NCI-H1417 (cell line): ENCODE results near the gene MRTFA.

Experiments used
- DNase-seq, 3 experiments: peaks; one replicate each; lab custom pipeline; 2025; lab: John Stamatoyannopoulos, UW

The MRTFA gene

GRCh38 chr22:40463683-40464082 is 172.8 kb downstream of the MRTFA start:
- DNase-seq: no peak

GRCh38 chr22:40463017-40463631 is 173.4 kb downstream of the MRTFA start:
- no peak for DNase-seq

- DNase-seq: no peak
Measured at GRCh38 chr22:40462195-40462984, 174.1 kb downstream of the MRTFA start.

- no peak for DNase-seq
Measured at GRCh38 chr22:40453671-40454070, 182.8 kb downstream of the MRTFA start.

- peak in 2 of 3 experiments; percentile 31 to 58 for DNase-seq
Measured at GRCh38 chr22:40452730-40453487, 183.6 kb downstream of the MRTFA start.

- no peak for DNase-seq
Measured at GRCh38 chr22:40451210-40451609, 185.3 kb downstream of the MRTFA start.

GRCh38 chr22:40450616-40451015 is 185.9 kb downstream of the MRTFA start:
- DNase-seq: no peak

- DNase-seq: no peak
Measured at GRCh38 chr22:40449676-40450035, 186.9 kb downstream of the MRTFA start.

GRCh38 chr22:40446203-40446602 is 190.3 kb downstream of the MRTFA start:
- DNase-seq: no peak

GRCh38 chr22:40444178-40444831 is 192.2 kb downstream of the MRTFA start:
- no peak for DNase-seq

GRCh38 chr22:40443732-40444131 is 192.8 kb downstream of the MRTFA start:
- DNase-seq: no peak

- no peak for DNase-seq
Measured at GRCh38 chr22:40441761-40442390, 194.6 kb downstream of the MRTFA start.

GRCh38 chr22:40436505-40437431 is 199.8 kb downstream of the MRTFA start:
- peak; percentile 6 to 61 (median 11) for DNase-seq

GRCh38 chr22:40434745-40435144 is 201.8 kb downstream of the MRTFA start:
- no peak for DNase-seq

- DNase-seq: no peak
Measured at GRCh38 chr22:40434106-40434505, 202.4 kb downstream of the MRTFA start.

GRCh38 chr22:40433416-40434090 is 203.0 kb downstream of the MRTFA start:
- DNase-seq: no peak

- no peak for DNase-seq
Measured at GRCh38 chr22:40432625-40433024, 203.9 kb downstream of the MRTFA start.

GRCh38 chr22:40432157-40432556 is 204.4 kb downstream of the MRTFA start:
- no peak for DNase-seq

GRCh38 chr22:40430991-40431390 is 205.5 kb downstream of the MRTFA start:
- no peak for DNase-seq

GRCh38 chr22:40429481-40429880 is 207.0 kb downstream of the MRTFA start:
- DNase-seq: no peak
